ENCODE results near the gene INSIG2.

Gene INSIG2

GRCh38 chr2:118112771-118113334 lies 24.6 kb downstream of the INSIG2 start:
- intact Hi-C loops (cut with DNase I; ENCODE audit: low total_unique reads) = no loop called here
- no peak overlapping the region for H3K27ac ChIP-seq
- no peak for TF ChIP-seq CTCF (IDR thresholded peaks at IDR 0.05)
- no peak for DNase-seq
- H3K4me1 ChIP-seq = peaks cover 0 to 4% (median 0%) of the 10 kb centered on the region in 4 donors
- no peaks in the 10 kb centered on the region for H3K9me3 ChIP-seq
- peaks cover 20 to 27% (median 26%) of the 10 kb centered on the region in 3 donors for H3K36me3 ChIP-seq
- H3K27me3 ChIP-seq = no peaks in the 10 kb centered on the region
- H3K4me3 ChIP-seq = no peak overlapping the region

GRCh38 chr2:118114863-118115262 lies 26.6 kb downstream of the INSIG2 start:
- Histone ChIP-seq H3K9me3 (no peaks in the 10 kb centered on the region), H3K4me1 (peaks cover 0 to 16% (median 0%) of the 10 kb centered on the region in 4 donors), H3K36me3 (peaks cover 6 to 8% (median 7%) of the 10 kb centered on the region in 3 donors), H3K4me3 (no peak overlapping the region), H3K27ac (no peak overlapping the region), H3K27me3 (no peaks in the 10 kb centered on the region)
- DNase-seq = no peak
- TF ChIP-seq CTCF (IDR thresholded peaks at IDR 0.05) = no peak
- intact Hi-C loops (cut with DNase I; ENCODE audit: low total_unique reads) = no loop called here

GRCh38 chr2:118115761-118116160 lies 27.5 kb downstream of the INSIG2 start:
- H3K4me1 ChIP-seq = peaks cover 0 to 24% (median 0%) of the 10 kb centered on the region in 4 donors
- H3K27me3 ChIP-seq = no peaks in the 10 kb centered on the region
- no peak overlapping the region for H3K27ac ChIP-seq
- peaks cover 4 to 7% (median 5%) of the 10 kb centered on the region in 3 donors for H3K36me3 ChIP-seq
- no peaks in the 10 kb centered on the region for H3K9me3 ChIP-seq
- no peak for TF ChIP-seq CTCF (IDR thresholded peaks at IDR 0.05)
- DNase-seq = no peak
- intact Hi-C loops (cut with DNase I; ENCODE audit: low total_unique reads) = no loop called here
- H3K4me3 ChIP-seq = no peak overlapping the region

GRCh38 chr2:118118479-118118878 lies 30.2 kb downstream of the INSIG2 start:
- peaks cover 0 to 37% (median 14%) of the 10 kb centered on the region in 4 donors for H3K4me1 ChIP-seq
- intact Hi-C loops (cut with DNase I; ENCODE audit: low total_unique reads) = no loop called here
- DNase-seq = no peak
- no peaks in the 10 kb centered on the region for H3K27me3 ChIP-seq
- H3K9me3 ChIP-seq = no peaks in the 10 kb centered on the region
- H3K27ac ChIP-seq = no peak overlapping the region
- peaks cover 4 to 7% (median 5%) of the 10 kb centered on the region in 3 donors for H3K36me3 ChIP-seq
- H3K4me3 ChIP-seq = no peak overlapping the region
- no peak for TF ChIP-seq CTCF (IDR thresholded peaks at IDR 0.05)

- H3K27ac ChIP-seq = no peak overlapping the region
- H3K9me3 ChIP-seq = no peaks in the 10 kb centered on the region
- no peak for DNase-seq
- no peaks in the 10 kb centered on the region for H3K27me3 ChIP-seq
- no peak overlapping the region for H3K4me3 ChIP-seq
- intact Hi-C loops (cut with DNase I; ENCODE audit: low total_unique reads) = no loop called here
- H3K4me1 ChIP-seq = peaks cover 0 to 45% (median 20%) of the 10 kb centered on the region in 4 donors
- H3K36me3 ChIP-seq = peaks cover under 1 to 7% (median 1%) of the 10 kb centered on the region in 3 donors
- TF ChIP-seq CTCF (IDR thresholded peaks at IDR 0.05) = no peak
Observed at GRCh38 chr2:118119158-118119727, 31.0 kb downstream of the INSIG2 start.

All from tibial artery (tissue), 4 donors.